ENCODE results near the gene SERTAD1.

DNA sequence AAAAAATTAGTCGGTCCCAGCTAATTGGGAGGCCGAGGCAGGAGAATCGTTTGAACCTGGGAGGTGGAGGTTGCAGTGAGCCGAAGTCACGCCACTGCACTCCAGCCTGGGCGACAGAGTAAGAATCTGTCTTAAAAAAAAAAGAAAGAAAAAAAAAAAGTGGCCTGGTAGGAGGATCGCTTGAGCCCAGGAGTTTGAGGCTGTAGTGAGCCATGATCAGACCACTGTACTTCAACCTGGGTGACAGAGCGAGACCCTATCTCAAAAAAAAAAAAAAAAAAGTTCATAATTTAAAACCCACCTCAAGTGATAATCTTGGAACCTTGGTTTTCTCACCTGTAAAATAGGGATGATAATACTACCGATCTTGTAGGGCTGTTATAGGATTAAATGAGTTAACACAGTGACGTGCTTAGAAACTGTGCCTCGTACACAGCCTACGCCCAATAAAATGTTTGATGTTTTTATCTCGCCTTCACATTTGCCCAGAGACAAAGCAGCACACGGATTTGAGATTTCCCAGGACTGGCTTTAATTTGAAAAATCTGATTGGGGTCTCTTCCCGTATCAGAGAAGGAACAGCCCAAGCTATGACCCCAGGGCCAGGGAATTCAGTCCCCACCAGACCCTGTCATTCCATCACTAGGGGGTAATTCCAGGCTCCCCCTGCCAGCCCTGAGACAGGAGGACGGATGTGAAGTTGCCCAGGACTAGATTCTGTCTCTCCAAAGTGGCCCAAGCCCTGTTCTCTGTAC, 3.6 kb downstream of the SERTAD1 start:
- TF ChIP-seq CTCF (IDR thresholded peaks at IDR 0.05; ENCODE audit: control extremely low read depth in 1 of 3, insufficient read depth in 1 of 3, low read depth in 1 of 3, low read length in 3 of 3) (no peak), SP1 (IDR thresholded peaks at IDR 0.05; ENCODE audit: low read depth, low read length) (no peak), BRCA1 (IDR thresholded peaks at IDR 0.05; ENCODE audit: low read depth, low read length) (no peak), CEBPB (IDR thresholded peaks at IDR 0.05; ENCODE audit: low read depth, low read length) (no peak), YY1 (IDR thresholded peaks at IDR 0.05; ENCODE audit: low read depth, low read length) (no peak), EZH2 (IDR thresholded peaks at IDR 0.05; ENCODE audit: low read depth, low read length, severe bottlenecking) (no peak), TAF1 (IDR thresholded peaks at IDR 0.05; ENCODE audit: low read depth, low read length) (no peak), NRF1 (IDR thresholded peaks at IDR 0.05; ENCODE audit: low read depth, low read length) (no peak), POLR2AphosphoS5 (IDR thresholded peaks at IDR 0.05; ENCODE audit: low read depth, low read length) (no peak), SRF (IDR thresholded peaks at IDR 0.05; ENCODE audit: low read depth, low read length) (no peak)
